Stimulated activated CD4-positive, alpha-beta T cell treated with anti-CD3 and anti-CD28 coated beads, TNF-alpha, amount 100 ng/mL, for 24 hours (primary cell): ENCODE data around the gene ZNF383.
A peak's percentile ranks its signal among the peaks of the same experiment; 100 is the strongest.
"Not testable (repeated sequence)": the region's sequence is repeated elsewhere in the genome, so short reads cannot be mapped to it uniquely, and the experiment has no call there.

Source experiments
- DNase-seq, 3 experiments: peaks; one replicate each; pipeline ENCODE4 v3.0.0-alpha.2; 2020; ENCODE audit warnings: low read depth in 3 of 3

The ZNF383 gene

DNA sequence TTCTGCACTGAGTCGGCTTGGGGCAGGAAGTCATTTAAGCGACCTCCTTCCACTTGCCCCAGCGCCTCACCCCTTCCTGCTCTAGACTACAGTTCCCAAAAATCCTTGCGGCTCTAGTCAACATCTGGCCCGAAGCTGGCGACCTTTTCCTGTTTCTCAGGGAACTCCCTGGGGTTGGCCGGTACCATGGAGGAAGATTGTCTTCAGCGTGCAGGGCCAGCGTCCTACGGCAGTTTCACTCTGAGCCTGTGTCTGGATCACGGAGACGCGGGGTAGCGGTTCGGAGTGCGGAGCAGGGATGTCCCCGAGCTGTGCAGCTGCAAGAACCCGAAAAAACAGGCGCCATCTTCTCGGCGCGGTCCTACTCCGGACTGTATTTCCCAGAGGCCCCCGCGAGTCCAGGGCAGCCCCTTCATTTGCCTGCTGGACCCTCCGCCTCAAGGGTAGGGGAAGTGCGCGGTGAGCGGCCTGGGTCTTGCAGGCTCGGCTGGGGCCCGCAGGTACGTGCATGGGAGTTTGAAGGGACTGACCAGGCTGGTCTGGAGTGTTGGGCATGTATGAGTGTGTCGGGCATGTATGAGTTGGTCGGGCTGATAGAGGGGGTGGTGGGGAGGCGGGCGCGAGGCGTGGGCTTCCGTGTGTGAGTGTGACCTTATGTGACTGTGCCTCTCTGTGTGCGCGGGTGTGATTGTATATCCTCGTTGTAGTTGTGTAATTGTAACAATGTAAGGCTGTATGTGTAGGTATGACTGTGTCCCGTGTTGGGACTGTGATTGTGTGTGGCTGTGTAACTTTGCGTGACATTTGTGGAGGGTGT is at the start of gene ZNF383:
TSS of gene ZNF383 (plus strand) at position 440 of the 817 bp plus-strand sequence. CDS start 12,240 bp downstream, outside the sequence.
- DNase-seq = peak; percentile 70 to 82 (median 70)

DNA sequence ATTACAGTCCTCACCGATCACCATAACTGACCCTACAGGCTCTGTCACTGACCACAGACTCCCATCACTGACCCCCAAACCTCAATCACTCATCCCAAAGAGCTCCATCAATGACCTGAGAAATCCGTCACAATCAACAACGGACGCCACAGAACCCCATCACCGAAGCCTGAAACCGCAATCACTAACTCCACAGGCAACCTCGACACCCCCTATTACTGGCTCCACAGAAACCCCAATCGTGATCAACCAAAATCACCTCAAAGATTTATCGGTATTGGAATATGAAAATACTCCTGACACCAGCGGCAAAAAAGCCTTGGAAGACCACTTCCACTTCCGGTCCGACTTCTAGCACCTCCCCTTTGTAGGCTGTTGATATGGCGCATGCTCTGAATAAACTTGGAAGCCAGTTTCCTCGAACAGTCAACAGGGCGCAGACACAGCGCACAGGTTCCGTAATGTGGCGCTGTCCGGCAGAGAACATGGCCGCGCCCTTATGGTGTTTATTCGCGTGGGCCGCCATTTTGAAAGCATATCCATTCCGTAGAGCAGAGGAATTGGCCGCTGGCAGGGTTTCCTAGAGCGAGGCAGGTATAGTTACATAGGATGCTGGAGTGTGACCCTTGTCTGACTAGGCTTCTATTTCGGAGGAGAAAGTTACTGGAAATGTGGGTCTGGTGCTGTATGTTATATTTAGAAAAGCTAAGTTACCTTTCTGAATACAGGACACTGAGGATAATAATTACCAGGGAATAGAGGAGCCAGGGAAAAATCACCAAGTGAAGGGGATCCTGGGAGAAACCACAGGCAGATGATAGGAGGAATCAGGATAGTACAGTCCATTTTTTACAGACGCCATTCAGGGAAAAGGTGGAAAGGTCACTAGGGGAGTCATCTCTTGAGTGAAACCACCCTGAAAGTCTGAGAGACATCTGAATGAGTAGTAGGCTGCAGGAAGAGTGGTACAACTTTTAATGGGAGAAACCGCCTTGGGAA is 45.3 kb upstream of the ZNF383 start, which contains the start of gene ZNF585A:
TSS of gene ZNF585A (minus strand) at position 328 of the 999 bp plus-strand sequence. CDS start 2,785 bp downstream, outside the sequence.
- DNase-seq = peak; percentile 77 to 85 (median 83)

DNA sequence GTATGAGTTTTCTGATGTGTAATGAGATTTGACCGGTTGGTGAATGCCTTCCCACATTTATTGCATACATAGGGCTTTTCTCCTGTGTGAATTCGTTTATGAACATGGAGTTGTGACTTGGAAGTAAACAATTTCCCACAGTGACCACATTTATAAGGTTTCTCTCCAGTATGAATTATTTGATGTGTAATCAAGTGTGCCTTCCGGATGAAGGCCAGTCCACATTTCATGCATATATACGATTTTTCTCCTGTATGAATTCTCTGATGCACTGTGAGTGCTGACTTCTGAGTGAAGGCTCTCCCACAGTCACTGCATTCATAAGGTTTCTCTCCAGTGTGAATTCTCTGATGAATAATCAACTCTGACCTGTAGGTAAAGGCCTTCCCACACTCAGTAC is 31.9 kb upstream of the ZNF383 start:
- not testable (repeated sequence) for DNase-seq

DNA sequence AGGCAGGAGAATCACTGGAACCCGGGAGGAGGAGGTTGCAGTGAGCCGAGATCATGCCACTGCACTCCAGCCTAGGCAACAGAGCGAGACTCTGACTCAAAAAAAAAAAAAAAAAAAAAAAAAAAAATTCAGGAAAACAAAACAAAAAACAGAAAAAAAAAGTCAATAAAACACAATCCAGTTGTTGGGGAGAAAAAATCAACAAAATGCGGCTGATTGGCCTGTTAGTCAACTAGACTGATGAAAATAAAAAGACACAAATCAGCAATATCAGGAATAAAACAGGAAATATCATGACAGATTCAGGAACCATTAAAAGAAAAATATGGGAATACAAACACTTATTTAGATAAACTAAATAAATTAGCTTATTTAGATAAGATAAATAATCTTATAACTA is 22.8 kb upstream of the ZNF383 start:
- DNase-seq = not testable (repeated sequence)

DNA sequence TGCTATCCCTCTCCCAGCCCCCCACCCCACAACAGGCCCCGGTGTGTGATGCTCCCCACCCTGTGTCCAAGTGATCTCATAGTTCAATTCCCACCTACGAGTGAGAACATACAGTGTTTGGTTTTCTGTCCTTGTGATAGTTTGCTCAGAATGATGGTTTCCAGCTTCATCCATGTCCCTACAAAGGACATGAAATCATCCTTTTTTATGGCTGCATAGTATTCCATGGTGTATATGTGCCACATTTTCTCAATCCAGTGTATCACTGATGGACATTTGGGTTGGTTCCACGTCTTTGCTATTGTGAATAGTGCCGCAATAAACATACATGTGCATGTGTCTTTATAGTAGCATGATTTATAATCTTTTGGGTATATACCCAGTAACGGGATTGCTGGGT is 20.9 kb upstream of the ZNF383 start:
- not testable (repeated sequence) for DNase-seq

DNA sequence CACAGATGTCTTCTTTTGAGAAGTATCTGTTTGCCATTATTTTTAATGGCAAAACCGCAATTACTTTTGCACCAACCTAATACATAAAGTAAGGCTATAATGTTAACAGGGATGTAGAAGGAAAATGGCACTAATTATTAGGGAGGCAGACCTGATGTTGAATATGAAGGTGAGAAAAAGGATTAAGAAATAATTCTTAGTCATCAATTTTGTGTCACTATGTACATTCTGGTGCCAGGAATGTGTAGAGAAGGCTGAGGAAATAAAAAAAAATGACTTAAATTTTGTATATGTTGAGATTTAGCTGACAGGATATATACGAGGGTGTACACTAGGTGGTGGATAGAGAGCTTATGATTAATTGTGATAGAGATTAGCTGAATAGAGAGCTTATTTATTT is 20.2 kb upstream of the ZNF383 start:
- DNase-seq = no peak

DNA sequence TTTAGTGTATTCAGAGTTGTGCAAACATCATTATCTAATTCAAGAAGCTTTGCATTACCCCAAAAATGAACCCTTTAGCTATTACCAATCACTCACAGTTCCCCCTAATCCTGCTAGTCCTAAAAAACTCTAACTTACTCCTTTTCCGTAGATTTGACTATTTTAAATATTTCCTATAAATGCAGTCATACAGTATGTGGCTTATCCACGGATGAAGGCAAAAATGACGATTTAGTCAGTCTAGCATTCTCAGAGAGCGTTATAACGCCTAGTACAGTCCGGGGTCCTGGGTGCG is 587 bp upstream of the ZNF383 start:
- DNase-seq = no peak

DNA sequence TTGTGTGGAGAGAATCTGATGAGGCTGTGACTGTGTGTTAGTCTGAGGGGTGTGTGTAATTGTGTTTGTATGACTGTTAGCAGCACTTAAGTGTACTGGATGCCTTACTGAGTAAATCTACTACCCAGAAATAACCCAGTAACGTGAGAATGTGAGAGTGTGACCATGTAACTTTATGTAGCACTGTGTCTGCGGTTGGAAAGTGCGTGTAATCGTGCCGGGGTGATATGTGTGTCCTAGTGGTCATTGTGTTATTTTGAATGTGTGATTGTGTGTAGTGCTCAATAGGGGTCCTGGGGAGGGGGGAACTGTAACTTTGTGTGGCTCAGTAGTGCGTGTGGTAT is 550 bp downstream of the ZNF383 start:
- peak in 1 of 3 experiments; percentile 6 for DNase-seq

DNA sequence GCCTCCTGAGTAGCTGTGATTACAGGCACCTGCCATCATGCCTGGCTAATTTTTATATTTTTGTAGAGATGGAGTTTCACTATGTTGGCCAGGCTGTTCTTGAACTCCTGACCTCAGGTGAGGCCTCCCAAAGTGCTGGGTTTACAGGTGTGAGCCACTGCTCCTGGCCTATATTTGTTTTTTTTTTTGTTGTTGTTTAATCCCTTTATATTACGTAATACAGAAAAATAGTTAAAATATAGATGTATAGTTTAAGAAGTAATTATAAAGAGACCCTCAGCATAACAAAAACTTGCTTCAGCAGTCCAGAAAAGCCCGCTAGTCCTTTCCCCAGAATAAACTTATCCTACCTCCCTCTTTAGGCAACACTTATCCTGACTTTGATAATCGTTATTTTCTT is 2.4 kb downstream of the ZNF383 start:
- no peak for DNase-seq

DNA sequence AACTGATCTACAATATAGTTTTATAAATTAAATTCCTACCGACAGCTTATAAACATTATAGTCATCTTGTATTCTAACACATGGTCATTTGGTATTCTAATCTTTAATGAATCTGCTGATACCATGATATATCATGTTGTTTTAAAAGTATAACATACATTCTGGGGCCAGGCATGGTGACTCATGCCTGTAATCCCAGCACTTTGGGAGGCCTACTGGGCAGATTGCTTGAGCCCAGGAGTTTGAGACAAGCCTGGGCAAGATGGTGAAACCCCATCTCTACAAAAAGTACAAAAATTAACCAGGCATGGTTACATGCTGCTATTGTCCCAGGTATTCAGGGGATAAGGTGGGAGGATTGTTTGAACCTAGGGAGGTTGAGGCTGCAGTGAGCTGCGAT is 3.1 kb downstream of the ZNF383 start:
- DNase-seq = no peak

DNA sequence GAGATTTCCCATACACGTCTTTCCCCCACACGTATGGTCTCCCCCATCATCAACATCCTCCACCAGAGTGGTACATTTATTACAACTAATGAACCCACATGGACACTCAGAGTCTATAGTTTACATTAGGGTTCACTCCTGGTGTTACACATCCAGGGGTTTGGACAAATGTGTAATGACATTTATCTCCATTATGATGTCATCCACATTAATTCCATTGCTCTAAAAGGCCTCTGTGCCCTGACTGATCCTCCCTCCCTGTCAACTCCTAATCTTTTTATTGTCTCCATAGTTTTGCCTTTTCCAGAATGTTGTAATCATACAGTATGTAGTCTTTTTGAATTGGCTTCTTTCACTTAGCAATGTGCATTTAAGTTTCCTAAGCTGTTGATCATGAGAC is 8.2 kb downstream of the ZNF383 start:
- no peak for DNase-seq

DNA sequence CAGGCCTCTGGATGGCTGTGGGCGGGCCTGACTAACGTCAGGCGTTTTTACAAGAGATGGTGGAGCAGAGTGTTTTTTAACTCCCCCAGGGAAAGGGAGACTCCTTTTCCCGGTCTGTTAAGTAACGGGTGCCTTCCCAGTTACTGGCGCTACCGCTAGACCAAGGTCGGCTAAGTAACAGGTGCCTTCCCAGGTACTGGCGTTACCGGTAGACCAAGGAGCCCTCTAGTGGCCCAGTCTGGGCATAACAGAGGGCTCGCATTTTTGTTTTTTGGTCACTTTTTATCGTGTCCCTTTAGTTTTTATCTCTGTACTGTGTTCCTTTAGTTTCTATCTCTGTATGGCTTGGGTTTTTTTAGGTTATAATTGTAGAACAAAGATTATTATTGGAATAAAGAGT is 10.0 kb downstream of the ZNF383 start:
- DNase-seq = peak in 1 of 3 experiments; percentile 15

DNA sequence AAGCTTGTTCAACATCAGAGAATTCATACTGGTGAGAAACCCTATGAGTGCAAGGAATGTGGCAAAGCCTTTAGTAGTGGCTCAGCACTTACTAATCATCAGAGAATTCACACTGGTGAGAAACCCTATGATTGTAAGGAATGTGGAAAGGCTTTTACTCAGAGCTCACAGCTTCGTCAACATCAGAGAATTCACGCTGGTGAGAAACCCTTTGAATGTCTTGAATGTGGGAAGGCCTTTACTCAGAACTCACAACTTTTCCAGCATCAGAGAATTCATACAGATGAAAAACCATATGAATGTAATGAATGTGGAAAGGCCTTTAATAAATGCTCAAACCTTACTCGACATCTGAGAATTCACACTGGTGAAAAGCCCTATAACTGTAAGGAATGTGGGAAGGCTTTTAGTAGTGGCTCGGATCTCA is 25.2 kb downstream of the ZNF383 start:
- no peak for DNase-seq

DNA sequence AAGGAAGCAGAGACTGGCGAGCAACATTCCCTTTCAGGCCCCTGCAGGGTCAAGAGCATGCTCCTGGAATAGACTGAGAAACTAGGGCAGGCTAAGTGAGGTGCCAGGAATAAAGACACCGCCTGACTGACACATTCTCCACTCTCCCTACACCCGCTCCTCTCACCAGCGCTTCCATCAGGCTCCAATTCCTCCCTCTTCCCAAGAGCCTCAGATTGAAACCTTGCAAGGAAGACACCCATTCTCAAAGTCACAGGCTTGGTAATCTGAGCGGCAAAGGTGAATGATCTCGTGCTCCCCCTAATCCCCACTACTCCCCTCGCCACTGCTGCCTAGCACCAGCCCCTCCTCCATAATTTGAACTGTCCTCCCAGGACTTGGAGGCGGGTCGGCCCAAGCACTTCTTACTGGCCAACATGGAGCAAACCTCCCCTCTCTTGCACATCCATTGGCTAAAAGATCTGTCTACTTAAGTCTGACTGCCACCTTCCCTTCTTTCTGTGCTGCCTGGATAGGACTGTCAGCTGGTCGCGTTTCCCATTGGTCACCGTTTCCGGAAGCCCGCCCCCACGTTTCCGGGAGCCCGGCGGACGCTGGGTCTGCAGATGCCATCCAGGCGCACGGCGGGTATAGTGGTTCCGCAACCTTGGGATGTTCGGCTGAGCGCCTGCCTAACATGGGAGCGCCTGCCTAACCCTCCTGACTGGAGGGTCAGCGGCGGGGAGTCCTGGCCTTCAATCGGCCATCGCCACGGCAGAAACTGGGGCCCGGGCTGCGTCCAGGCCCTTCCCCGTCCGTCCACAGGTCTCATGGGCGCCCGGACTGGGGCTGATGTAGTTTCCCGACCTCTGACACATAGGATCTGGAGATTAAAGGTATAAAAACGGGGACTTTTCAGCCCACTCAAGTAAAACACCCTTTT is 33.6 kb downstream of the ZNF383 start:
- DNase-seq = no peak

DNA sequence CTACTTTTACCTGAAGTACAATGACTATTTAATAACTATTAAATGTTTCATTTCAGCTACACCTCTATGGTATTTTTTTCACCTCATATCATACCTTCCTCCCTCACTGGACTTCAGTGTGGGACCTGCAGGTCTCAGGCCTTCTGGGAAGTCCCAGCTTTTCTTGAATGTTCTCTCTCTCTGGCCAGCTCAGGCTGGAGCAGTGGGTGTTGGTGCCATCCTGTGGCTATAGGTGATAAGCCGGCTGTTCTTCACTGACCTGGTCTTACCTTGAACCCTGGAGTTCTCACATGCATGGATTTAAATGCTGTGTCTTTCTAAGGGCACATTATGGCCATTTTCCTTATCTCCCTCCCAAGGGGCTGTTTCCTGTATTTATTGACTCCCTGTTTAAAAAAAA is 45.0 kb downstream of the ZNF383 start:
- DNase-seq = not testable (repeated sequence)

DNA sequence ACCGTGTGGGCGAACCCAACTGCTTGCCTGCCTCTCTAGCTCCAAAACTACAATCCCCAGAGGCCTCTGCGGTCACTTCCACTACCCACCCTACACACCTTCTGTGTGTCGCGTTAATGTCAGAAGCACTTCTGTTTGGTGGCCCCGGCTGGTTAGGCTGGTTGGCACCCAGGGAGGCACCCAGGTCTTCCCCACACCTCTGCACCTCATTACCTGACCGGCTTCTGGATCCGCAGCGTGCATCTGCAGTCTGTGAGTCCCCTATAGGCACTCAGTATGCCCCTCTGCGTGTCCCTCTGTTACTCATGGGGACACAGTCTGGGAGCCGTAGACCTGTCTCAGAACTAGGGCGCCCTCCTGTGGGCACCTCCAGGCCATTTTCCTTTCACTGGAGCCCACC is 49.0 kb downstream of the ZNF383 start:
- not testable (repeated sequence) for DNase-seq

DNA sequence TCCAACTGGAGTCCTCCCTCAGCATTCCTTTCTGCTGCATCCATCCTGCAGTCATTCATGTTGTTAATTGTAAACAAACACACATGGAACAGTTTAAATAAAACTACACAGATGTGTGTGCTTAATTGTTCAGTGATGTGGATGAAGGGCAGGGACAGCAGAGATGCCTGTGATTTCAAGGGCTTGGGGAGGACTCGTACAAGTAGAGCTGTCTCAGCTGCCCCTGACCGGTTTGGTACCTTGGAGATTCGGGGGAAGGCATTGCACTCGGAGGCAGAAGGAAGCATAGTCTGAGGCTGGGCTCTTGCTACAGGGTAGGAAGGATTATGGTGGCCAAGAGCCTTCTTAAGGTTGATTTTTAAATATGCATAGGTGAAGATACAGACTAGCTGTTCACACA is 49.7 kb downstream of the ZNF383 start:
- not testable (repeated sequence) for DNase-seq

DNA sequence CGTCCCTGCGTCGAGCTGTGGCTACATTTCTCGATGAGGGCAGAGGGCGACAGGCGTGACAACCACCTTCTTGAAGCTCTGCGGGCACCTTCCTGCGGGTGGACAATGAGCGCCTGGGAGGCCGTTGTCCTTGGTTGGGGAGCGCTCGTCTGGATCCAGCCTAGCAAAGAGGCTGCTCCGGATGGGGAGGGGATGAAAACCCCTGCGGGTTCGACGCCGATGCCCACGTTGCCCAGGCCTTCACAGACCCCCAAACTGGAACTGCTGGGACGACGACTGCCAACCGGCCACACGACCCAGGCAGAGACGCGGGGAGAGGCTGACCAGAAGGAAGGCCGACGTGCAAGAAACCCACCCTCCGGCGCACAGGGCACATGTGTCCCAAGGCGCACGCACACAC is 62.6 kb downstream of the ZNF383 start:
- not testable (repeated sequence) for DNase-seq

DNA sequence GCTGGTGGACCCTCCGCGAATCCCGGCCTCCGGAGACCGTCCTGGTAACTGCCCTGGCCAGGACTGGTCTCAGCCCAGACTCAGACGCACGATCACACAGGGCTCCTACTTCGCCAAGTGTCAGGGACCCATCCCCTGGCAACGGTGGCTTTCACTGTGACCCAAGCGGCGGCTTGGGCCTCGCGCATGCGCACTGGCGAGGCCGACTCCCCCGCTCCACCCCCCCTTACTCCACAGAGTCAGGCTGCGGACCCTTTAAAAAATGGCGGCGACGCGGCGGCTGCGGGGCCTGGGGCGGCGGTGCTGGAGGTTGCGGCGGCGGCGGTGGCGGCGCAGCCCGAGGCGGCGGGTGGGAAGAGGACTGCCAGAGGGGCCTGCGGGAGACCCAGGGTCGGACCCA is 66.0 kb downstream of the ZNF383 start:
- not testable (repeated sequence) for DNase-seq

DNA sequence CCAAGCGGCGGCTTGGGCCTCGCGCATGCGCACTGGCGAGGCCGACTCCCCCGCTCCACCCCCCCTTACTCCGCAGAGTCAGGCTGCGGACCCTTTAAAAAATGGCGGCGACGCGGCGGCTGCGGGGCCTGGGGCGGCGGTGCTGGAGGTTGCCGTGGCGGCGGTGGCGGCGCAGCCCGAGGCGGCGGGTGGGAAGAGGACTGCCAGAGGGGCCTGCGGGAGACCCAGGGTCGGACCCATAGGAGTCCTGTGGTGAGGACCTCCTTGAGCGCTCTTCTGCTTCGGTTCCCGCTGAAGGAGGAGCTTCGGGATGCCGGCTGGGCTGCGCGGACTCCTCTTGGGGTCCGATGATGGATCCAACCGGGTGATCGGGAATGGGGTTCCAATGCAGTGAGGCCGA is 71.2 kb downstream of the ZNF383 start:
- not testable (repeated sequence) for DNase-seq
